Vagina (tissue), 2 donors: ENCODE measurements around the gene THTPA. TPM values are rescaled to one million over a fixed set of nuclear protein-coding genes. Genes with fewer than 3 reads are reported as not detected.
A peak's percentile ranks its signal among the peaks of the same experiment; 100 is the strongest.

Experiments used
- DNase-seq, 2 donors: peaks; one replicate each; pipeline ENCODE4 v3.0.0-alpha.2; 2017; ENCODE audit errors: extremely low spot score in 2 of 2
- H3K27ac ChIP-seq: fragments of 200-600 bp; sonication (generic); one replicate; pipeline ENCODE4 v1.5.1; 2019
- H3K27me3 ChIP-seq: fragments of 200-600 bp; sonication (generic); one replicate; pipeline ENCODE4 v1.5.1; 2019
- H3K36me3 ChIP-seq, 2 donors: fragments of 200-600 bp; sonication (generic); one replicate each; pipeline ENCODE4 v1.5.1; 2017 to 2019
- H3K4me1 ChIP-seq: fragments of 200-600 bp; sonication (generic); one replicate; pipeline ENCODE4 v1.5.1; 2019
- H3K4me3 ChIP-seq, 2 donors: fragments of 200-600 bp; sonication (generic); 1 replicate in 1 of 2; 2 replicates in 1 of 2; pipeline ENCODE4 v1.5.1; 2016 to 2019
- H3K9me3 ChIP-seq: fragments of 200-600 bp; sonication (generic); one replicate; pipeline ENCODE4 v1.5.1; 2019
- POLR2A ChIP-seq, 2 donors: fragments of 450-650 bp; IDR thresholded peaks; one replicate each; pipeline ENCODE4 v1.6.1; 2017; ENCODE audit warnings: antibody characterized with exemption in 2 of 2, mild to moderate bottlenecking in 2 of 2, moderate library complexity in 2 of 2
- POLR2AphosphoS5 ChIP-seq, 2 donors: sonication (generic); formaldehyde crosslinking; IDR thresholded peaks; one replicate each; pipeline ENCODE4 v1.9.0; 2017; ENCODE audit warnings: antibody characterized with exemption in 2 of 2, mild to moderate bottlenecking in 2 of 2, low read depth in 1 of 2; ENCODE audit not compliant: insufficient read depth in 1 of 2
- intact Hi-C: fragments of 100-400 bp; cut with DNase I; formaldehyde crosslinking; loops from one replicate; pipeline ENCODE4 v1.15.1; 2023
- total RNA-seq: library from RNA; depleted of rRNA; stranded (reverse); fragments of >200 nt; gene quantifications from one replicate; pipeline ENCODE4 v1.2.3, GENCODE V29; 2016
- TF ChIP-seq, protein P1 (sequence below), 3 experiments: fragments of 450-650 bp in 2 of 3; fragments of 200-600 bp in 1 of 3; sonication (generic) in 1 of 3; IDR thresholded peaks; one replicate each; pipeline ENCODE4 v1.5.1; 2017 to 2019; ENCODE audit warnings: antibody characterized with exemption in 3 of 3, mild to moderate bottlenecking in 2 of 3, moderate library complexity in 2 of 3

The THTPA gene
- total RNA-seq, 1 donor from 2014 or later: 15.0 TPM

DNA sequence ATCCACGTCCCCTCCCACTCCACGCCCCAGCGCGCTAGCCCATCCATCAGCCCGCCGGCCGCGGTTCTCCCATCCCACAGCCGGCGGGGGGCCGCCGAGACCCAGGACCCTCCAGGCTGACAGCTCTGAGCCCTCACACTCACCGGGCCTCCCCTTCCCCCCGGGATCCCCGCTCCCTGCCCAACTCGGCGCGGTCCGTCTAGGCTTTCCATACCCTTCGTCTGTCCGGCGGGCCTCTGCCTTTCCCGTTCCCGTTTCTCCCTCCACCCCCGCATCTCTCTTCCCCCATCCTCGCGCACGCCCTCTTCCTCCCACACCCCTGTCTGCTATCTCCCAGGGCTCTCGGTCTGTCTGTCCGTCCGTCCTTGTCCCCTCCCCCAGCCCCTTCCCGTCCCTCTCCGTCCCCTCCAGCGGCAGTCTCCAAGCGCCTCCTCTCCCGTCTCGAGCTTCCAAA is 5.2 kb upstream of the THTPA start:
- intact Hi-C loops: no loop called here

DNA sequence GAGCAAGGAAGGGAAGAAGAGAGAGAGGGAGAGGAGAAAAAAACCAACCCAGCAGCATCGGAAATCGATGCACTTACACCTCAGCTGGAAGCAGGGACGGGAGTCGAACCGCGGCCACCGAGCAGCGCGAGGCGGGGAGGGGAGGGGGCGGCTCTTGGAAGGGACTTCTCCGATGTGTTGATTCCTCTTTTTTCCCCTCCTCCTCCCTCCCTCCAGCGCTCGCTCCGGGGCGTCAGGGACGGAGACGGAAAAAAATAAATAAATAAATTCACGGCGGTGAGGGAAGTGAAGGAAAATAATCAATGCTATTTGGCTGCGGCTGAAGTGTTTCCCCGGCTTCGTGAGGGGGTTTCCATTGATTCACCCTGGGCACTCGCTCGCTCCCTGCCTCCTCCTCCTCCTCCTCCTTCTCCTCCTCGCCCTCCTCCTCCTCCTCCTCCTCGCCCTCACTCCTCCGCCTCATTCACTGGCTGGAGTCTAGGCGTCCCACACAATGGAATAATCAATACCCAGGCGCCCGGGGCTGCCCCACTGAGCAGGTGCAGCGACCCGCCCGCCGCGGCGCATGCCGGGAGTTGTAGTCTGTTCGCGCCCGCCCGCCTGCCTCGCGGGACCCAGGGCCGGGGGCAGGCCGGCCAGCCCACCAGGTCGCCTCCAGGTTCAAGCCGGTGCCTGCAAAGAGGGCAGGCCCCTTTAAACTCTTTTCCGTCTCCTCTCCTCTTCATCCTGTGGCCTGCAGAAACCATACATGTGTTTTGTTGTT is 4.6 kb upstream of the THTPA start, which contains the start of gene ZFHX2:
ZFHX2 (minus strand) TSS at position 500 of the 763 bp plus-strand sequence. CDS start 16,440 bp downstream, outside the sequence.
- peak within 1 kb of the TSS; percentile 47 to 56 for H3K4me3 ChIP-seq
- intact Hi-C loops: no loop called here
- TF ChIP-seq POLR2AphosphoS5 (IDR thresholded peaks at IDR 0.05; ENCODE audit: insufficient read depth in 1 of 2, low read depth in 1 of 2) (no peak), POLR2A (IDR thresholded peaks at IDR 0.05) (no peak)
- TF ChIP-seq, protein P1, sequence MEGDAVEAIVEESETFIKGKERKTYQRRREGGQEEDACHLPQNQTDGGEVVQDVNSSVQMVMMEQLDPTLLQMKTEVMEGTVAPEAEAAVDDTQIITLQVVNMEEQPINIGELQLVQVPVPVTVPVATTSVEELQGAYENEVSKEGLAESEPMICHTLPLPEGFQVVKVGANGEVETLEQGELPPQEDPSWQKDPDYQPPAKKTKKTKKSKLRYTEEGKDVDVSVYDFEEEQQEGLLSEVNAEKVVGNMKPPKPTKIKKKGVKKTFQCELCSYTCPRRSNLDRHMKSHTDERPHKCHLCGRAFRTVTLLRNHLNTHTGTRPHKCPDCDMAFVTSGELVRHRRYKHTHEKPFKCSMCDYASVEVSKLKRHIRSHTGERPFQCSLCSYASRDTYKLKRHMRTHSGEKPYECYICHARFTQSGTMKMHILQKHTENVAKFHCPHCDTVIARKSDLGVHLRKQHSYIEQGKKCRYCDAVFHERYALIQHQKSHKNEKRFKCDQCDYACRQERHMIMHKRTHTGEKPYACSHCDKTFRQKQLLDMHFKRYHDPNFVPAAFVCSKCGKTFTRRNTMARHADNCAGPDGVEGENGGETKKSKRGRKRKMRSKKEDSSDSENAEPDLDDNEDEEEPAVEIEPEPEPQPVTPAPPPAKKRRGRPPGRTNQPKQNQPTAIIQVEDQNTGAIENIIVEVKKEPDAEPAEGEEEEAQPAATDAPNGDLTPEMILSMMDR (IDR thresholded peaks at IDR 0.05): no peak
- peak within 1 kb of the TSS; percentile 2 for H3K27ac ChIP-seq
- H3K9me3 ChIP-seq: no peaks in the 10 kb centered on the region
- no peak for DNase-seq
- peaks cover 20% of the 10 kb centered on the region for H3K4me1 ChIP-seq
- no peaks in the 10 kb centered on the region for H3K27me3 ChIP-seq
- H3K36me3 ChIP-seq: no peaks in the 10 kb centered on the region

More for the DNA sequence above, 5.2 kb upstream of the THTPA start:
- Histone ChIP-seq H3K27me3 (no peaks in the 10 kb centered on the region), H3K9me3 (no peaks in the 10 kb centered on the region), H3K4me1 (peaks cover 17% of the 10 kb centered on the region), H3K27ac (no peak overlapping the region), H3K36me3 (no peaks in the 10 kb centered on the region), H3K4me3 (peak overlapping the region; percentile 47 to 56)
- TF ChIP-seq POLR2A (IDR thresholded peaks at IDR 0.05): no peak
- no peak for DNase-seq

GRCh38 chr14:23555533-23555881 is 564 bp upstream of the THTPA start:
- TF ChIP-seq, protein P1 (IDR thresholded peaks at IDR 0.05): no peak
- no peak for TF ChIP-seq POLR2A (IDR thresholded peaks at IDR 0.05)
- no peak for TF ChIP-seq POLR2AphosphoS5 (IDR thresholded peaks at IDR 0.05; ENCODE audit: insufficient read depth in 1 of 2, low read depth in 1 of 2)
- Histone ChIP-seq H3K36me3 (peaks cover 0 to 22% of the 10 kb centered on the region in 2 donors), H3K9me3 (no peaks in the 10 kb centered on the region), H3K27me3 (no peaks in the 10 kb centered on the region), H3K4me3 (peak overlapping the region; percentile 60 to 74), H3K27ac (peak overlapping the region; percentile 75), H3K4me1 (peaks cover 41% of the 10 kb centered on the region)
- intact Hi-C loops: no loop called here
- no peak for DNase-seq

DNA sequence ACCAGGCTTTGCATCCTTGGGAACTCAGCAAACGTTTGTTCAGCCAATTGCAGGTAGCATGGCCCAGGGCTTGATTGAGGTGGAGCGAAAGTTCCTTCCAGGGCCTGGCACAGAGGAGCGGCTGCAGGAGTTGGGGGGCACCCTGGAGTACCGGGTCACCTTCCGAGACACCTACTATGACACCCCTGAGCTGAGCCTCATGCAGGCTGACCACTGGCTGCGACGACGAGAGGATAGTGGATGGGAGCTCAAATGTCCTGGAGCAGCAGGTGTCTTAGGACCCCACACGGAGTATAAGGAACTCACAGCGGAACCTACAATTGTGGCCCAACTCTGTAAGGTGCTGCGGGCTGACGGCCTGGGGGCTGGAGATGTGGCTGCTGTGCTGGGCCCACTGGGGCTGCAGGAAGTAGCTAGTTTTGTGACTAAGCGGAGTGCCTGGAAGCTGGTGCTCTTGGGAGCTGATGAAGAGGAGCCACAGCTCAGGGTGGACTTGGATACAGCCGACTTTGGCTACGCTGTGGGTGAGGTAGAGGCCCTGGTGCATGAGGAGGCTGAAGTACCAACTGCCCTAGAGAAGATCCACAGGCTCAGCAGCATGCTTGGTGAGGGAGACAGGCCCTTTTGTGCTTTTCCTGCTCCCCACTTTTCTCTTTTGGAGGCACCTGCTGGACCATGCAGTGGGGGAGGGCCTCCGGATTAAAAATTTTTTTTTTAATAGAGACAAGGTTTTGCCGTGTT is 799 bp downstream of the THTPA start:
- H3K36me3 ChIP-seq: peaks cover 0 to 31% of the 10 kb centered on the region in 2 donors
- H3K27me3 ChIP-seq: no peaks in the 10 kb centered on the region
- no peaks in the 10 kb centered on the region for H3K9me3 ChIP-seq
- H3K4me1 ChIP-seq: peaks cover 34% of the 10 kb centered on the region
- H3K27ac ChIP-seq: peak overlapping the region; percentile 75
- H3K4me3 ChIP-seq: peak overlapping the region; percentile 60 to 74
- intact Hi-C loops: no loop called here
- DNase-seq: no peak
- TF ChIP-seq, protein P1 (IDR thresholded peaks at IDR 0.05): no peak
- TF ChIP-seq POLR2AphosphoS5 (IDR thresholded peaks at IDR 0.05; ENCODE audit: insufficient read depth in 1 of 2, low read depth in 1 of 2) (no peak), POLR2A (IDR thresholded peaks at IDR 0.05) (no peak)

DNA sequence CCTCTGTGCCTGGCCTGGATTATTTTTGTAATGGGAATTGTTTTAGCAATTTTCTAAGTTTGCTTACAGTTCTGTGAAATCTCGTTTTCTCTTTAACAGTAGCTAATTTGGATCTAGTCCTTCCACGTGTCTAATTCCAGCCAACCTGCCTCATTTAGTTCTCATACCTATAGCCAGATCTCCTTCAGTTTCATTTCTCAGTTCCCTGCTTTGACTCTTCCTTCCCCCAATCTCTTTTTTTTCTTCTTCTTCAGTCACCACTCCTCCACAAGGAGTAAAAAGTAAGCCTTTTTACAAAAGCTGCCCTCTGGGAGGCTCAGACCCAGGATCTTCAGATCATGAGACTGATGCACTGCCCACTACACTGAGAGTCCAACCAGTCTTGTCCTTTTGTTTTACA is 1.4 kb downstream of the THTPA start:
- Histone ChIP-seq H3K27ac (no peak overlapping the region), H3K36me3 (peaks cover 0 to 33% of the 10 kb centered on the region in 2 donors), H3K27me3 (no peaks in the 10 kb centered on the region), H3K4me3 (no peak overlapping the region), H3K4me1 (peaks cover 34% of the 10 kb centered on the region), H3K9me3 (no peaks in the 10 kb centered on the region)
- DNase-seq: no peak
- intact Hi-C loops: no loop called here
- TF ChIP-seq, protein P1 (IDR thresholded peaks at IDR 0.05): no peak
- TF ChIP-seq POLR2AphosphoS5 (IDR thresholded peaks at IDR 0.05; ENCODE audit: insufficient read depth in 1 of 2, low read depth in 1 of 2): no peak
- TF ChIP-seq POLR2A (IDR thresholded peaks at IDR 0.05): no peak
